ENCODE data around the gene PROSER3. TPM values are rescaled to one million over a fixed set of nuclear protein-coding genes. Genes with fewer than 3 reads are reported as not detected.
A peak's percentile ranks its signal among the peaks of the same experiment; 100 is the strongest.
"Not testable (repeated sequence)": the region's sequence is repeated elsewhere in the genome, so short reads cannot be mapped to it uniquely, and the experiment has no call there.

Gene PROSER3
- total RNA-seq, 1 donor from 2014 or later: 41.7 TPM

DNA sequence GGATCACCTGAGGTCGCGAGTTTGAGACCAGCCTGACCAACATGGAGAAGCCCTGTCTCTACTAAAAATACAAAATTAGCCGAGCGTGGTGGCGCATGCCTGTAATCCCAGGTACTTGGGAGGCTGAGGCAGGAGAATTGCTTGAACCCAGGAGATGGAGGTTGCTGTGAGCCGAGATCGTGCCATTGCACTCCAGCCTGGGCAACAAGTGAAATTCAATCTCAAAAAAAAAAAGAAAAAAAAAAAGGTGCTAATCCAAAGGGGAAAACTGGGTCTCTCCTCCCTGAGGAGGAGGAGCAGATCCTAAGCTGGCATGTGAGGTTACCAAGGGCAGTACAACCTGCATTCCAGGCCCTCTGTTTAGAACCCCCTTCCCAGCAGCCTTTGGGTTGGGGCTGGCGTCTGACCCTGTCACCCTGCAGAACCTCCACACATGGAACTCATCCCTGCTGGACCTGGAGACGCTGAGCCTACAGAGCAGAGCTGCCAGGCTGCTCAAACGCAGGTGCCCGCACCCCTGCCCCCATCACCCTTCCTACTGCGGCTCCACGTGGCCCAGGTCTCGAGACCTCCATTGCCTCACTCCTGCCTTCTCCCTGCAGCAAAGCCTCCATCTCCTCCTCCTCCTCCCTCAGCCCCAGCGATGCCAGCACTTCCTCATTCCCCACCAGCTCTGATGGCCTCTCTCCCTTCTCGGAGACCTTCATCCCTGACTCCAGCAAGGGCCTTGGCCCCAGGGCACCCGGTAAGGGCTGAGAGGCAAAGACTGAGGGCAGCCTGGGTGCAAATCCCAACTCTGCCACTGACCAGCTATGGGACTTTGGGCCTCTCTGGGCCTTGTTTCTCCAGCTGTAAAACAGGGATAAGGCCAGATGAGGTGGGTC, 6.7 kb downstream of the PROSER3 start:
- H3K36me3 Mint-ChIP-seq (ENCODE audit: unreplicated experiment): no peaks in the 10 kb centered on the region
- peaks cover 1% of the 10 kb centered on the region for H3K4me1 Mint-ChIP-seq (ENCODE audit: low read depth, unreplicated experiment)
- DNase-seq: no peak
- TF ChIP-seq, protein P1, sequence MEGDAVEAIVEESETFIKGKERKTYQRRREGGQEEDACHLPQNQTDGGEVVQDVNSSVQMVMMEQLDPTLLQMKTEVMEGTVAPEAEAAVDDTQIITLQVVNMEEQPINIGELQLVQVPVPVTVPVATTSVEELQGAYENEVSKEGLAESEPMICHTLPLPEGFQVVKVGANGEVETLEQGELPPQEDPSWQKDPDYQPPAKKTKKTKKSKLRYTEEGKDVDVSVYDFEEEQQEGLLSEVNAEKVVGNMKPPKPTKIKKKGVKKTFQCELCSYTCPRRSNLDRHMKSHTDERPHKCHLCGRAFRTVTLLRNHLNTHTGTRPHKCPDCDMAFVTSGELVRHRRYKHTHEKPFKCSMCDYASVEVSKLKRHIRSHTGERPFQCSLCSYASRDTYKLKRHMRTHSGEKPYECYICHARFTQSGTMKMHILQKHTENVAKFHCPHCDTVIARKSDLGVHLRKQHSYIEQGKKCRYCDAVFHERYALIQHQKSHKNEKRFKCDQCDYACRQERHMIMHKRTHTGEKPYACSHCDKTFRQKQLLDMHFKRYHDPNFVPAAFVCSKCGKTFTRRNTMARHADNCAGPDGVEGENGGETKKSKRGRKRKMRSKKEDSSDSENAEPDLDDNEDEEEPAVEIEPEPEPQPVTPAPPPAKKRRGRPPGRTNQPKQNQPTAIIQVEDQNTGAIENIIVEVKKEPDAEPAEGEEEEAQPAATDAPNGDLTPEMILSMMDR (IDR thresholded peaks at IDR 0.05; ENCODE audit: partially characterized antibody, unreplicated experiment): no peak
- peaks cover 7% of the 10 kb centered on the region for H3K27me3 Mint-ChIP-seq (ENCODE audit: unreplicated experiment)
- no peak overlapping the region for H3K27ac Mint-ChIP-seq (ENCODE audit: unreplicated experiment)
- H3K9me3 Mint-ChIP-seq (ENCODE audit: unreplicated experiment): no peaks in the 10 kb centered on the region
- no peak overlapping the region for H3K4me3 Mint-ChIP-seq (ENCODE audit: unreplicated experiment)

DNA sequence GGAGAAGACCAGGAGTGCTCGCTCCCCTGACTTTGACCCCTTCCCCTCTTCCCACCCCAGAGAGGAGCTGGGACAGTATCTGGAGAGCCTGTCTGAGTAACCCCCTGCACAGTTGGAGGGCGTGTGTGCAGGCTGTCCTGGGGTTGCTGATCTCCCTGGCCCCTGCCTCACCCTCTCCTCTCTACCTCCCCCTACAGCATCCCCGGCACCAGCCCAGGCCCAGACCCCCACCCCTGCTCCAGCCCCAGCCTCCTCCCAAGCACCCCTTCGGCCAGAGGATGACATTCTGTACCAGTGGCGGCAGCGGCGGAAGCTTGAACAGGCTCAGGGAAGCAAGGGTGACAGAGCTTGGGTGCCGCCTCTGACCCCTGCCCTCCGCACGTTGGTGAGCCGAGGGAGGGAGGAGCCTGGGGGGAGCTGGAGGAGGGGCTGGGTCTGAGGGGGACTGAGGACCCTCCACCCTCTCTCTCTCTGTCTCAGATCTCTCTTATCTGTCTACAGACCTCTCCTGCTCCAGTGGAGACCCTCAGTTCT, 8.7 kb downstream of the PROSER3 start:
- Mint-ChIP-seq H3K27me3 (ENCODE audit: unreplicated experiment) (peaks cover 10% of the 10 kb centered on the region), H3K4me1 (ENCODE audit: low read depth, unreplicated experiment) (peaks cover 1% of the 10 kb centered on the region), H3K4me3 (ENCODE audit: unreplicated experiment) (no peak overlapping the region), H3K36me3 (ENCODE audit: unreplicated experiment) (no peaks in the 10 kb centered on the region), H3K9me3 (ENCODE audit: unreplicated experiment) (no peaks in the 10 kb centered on the region), H3K27ac (ENCODE audit: unreplicated experiment) (no peak overlapping the region)
- DNase-seq: no peak
- TF ChIP-seq, protein P1 (IDR thresholded peaks at IDR 0.05; ENCODE audit: partially characterized antibody, unreplicated experiment): no peak

DNA sequence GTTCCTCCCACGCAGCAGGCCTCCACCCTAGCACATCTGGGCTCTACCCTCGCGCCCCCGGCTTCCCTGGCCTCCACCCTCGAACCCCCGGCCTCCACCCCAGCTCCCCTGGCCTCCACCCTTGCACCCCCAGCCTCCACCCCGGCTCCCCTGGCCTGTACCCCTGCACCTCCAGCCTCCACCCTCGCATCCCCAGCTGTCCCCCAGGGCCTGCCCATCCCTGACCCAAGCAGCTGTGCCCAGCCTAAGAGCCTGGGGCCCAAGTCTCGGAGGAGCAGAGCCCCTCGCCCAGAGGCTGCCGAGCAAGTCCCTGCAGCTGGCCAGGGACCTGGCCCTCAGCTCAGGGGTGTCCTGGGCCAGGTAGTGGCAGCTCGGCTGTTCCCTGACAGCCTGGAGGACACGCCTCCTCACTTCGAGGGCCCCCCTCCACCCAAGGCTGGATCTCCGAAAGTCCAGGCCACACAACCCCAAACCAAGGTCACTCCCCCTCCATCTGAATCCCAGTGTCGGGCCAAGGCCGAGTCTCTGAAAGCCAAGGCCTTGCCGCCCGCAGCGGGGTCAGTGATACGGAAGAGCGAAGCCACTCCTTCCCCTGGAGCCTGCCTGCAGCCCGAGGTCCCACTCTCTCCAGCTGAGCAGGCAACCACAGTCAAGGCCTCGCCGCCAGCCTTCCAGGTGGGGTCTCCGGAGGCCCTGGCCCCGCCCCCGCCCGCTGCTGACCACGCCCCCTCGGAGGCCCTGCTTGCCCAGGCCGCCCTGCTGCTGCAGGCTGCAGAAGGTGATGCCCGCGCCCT, 9.5 kb downstream of the PROSER3 start:
- Mint-ChIP-seq H3K27ac (ENCODE audit: unreplicated experiment) (no peak overlapping the region), H3K4me1 (ENCODE audit: low read depth, unreplicated experiment) (peaks cover 1% of the 10 kb centered on the region), H3K27me3 (ENCODE audit: unreplicated experiment) (peaks cover 10% of the 10 kb centered on the region), H3K36me3 (ENCODE audit: unreplicated experiment) (no peaks in the 10 kb centered on the region), H3K4me3 (ENCODE audit: unreplicated experiment) (no peak overlapping the region), H3K9me3 (ENCODE audit: unreplicated experiment) (no peaks in the 10 kb centered on the region)
- TF ChIP-seq, protein P1 (IDR thresholded peaks at IDR 0.05; ENCODE audit: partially characterized antibody, unreplicated experiment): no peak
- peak; percentile 70 for DNase-seq

DNA sequence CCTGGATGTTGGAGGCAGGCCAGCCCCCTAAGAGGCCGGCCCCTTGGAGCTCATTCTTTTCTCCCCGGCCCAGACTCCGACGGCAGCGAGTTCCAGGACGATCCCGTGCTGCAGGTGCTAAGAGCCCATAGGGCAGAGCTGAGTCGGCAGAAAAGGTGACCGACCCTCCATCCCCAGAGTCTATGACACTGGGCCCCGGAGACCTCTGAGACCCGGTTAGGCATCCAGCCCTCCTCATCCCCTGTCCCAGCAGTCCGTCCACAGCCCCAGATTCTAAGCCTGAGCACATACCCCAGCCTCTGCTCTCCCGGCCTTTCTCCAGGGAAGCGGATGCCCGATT, 10.1 kb downstream of the PROSER3 start:
- Mint-ChIP-seq H3K4me1 (ENCODE audit: low read depth, unreplicated experiment) (peaks cover 1% of the 10 kb centered on the region), H3K9me3 (ENCODE audit: unreplicated experiment) (peaks cover 2% of the 10 kb centered on the region), H3K27me3 (ENCODE audit: unreplicated experiment) (peaks cover 10% of the 10 kb centered on the region), H3K4me3 (ENCODE audit: unreplicated experiment) (no peak overlapping the region), H3K36me3 (ENCODE audit: unreplicated experiment) (no peaks in the 10 kb centered on the region), H3K27ac (ENCODE audit: unreplicated experiment) (no peak overlapping the region)
- TF ChIP-seq, protein P1 (IDR thresholded peaks at IDR 0.05; ENCODE audit: partially characterized antibody, unreplicated experiment): no peak
- DNase-seq: no peak

DNA sequence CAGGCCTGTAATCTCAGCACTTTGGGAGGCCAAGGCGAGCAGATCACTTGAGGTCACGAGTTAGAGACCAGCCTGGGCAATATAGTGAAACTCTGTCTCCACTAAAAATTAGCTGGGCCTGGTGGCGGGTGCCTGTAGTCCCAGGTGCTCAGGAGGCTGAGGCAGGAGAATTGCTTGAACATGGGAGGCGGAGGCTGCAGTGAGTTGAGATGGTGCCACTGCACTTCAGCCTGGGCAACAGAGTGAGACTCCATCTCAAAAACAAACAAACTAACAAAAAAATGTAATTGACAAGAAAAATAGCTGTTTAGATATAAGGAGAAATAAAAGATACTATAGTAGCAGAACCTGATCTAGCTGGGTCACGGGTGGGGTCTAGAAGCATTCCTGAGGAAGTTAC, 14.4 kb downstream of the PROSER3 start:
- peaks cover 12% of the 10 kb centered on the region for H3K36me3 Mint-ChIP-seq (ENCODE audit: unreplicated experiment)
- not testable (repeated sequence) for DNase-seq; H3K4me3 Mint-ChIP-seq (ENCODE audit: unreplicated experiment); H3K27ac Mint-ChIP-seq (ENCODE audit: unreplicated experiment)
- peaks cover 29% of the 10 kb centered on the region for H3K27me3 Mint-ChIP-seq (ENCODE audit: unreplicated experiment)
- H3K4me1 Mint-ChIP-seq (ENCODE audit: low read depth, unreplicated experiment): peaks cover 17% of the 10 kb centered on the region
- peaks cover 15% of the 10 kb centered on the region for H3K9me3 Mint-ChIP-seq (ENCODE audit: unreplicated experiment)

Data from glutamatergic neuron (in vitro differentiated cells).